SK-N-DZ (cell line): ENCODE data around the gene RAPGEF5.
"Not testable (repeated sequence)": the region's sequence is repeated elsewhere in the genome, so short reads cannot be mapped to it uniquely, and the experiment has no call there.

Experiments
- DNase-seq: peaks from one replicate; pipeline ENCODE4 v3.0.0-alpha.2; 2015; ENCODE audit warnings: low spot score
- small RNA-seq, 2 experiments: library from RNA; depleted of rRNA; stranded (forward); fragments of <200 nt; gene quantifications; one replicate each; pipeline ENCODE3, GENCODE V24; 2014

RAPGEF5 gene

DNA sequence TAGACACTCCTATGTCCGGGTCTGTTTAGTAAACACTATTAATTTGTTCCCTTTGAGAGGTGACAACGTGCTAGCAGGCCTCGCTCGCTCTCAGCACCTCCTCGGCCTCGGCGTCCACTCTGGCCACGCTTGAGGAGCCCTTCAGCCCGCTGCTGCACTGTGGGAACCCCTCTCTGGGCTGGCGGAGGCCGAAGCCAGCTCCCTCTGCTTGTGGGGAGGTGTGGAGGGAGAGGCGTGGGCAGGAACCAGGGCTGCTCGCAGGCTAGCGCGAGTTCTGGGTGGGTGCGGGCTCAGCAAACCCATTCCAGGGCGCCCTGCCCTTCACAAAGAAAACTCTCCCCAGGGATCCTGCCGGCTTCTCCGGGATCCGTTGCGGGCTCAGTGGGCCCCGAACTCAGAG, 266.8 kb downstream of the RAPGEF5 start:
- DNase-seq, result no peak

DNA sequence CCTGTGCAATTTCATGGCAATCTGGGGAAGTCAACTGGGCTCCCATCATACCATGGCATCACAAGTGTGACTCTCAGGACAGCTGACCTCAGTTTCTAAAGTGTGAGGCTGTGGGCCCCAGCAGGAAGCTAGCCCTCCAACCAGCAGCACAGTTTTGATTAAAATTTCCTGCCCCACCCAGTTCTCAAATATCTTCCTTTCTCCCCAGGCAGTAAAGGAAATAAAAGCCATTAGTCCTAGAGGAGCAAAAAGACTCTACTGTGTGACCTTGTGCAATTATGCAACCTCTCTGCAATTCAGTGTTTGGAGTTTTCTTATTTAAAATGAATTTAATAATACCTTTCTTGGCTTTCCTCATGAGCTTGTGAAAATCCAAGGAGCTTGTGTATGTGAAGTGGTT, 268.1 kb downstream of the RAPGEF5 start:
- no peak for DNase-seq

GRCh38 chr7:22087861-22088260, 269.1 kb downstream of the RAPGEF5 start:
- no peak for DNase-seq

- DNase-seq, result no peak
Observed at GRCh38 chr7:22083704-22084240, 273.2 kb downstream of the RAPGEF5 start.

- DNase-seq, result peak; percentile 84
Observed at GRCh38 chr7:22082886-22083703, 273.9 kb downstream of the RAPGEF5 start.

DNA sequence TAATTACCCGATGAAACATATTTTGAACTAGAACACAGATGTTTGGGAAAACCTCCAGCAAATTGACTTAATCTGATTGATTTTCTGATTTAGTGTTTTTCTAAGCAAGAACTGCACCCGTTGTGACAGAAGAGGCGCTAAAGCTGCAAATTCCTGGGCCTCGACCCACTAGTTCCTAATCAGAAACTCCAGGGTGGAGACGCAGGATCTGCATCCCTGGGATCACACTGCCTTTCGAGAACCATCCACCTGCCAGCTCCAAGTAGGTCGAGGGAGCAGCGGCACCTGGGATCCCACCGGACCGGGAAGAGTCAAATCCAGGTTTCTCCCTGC, 274.4 kb downstream of the RAPGEF5 start:
- no peak for DNase-seq

GRCh38 chr7:22080219-22080618, 276.7 kb downstream of the RAPGEF5 start:
- not testable (repeated sequence) for DNase-seq

- not testable (repeated sequence) for DNase-seq
Observed at GRCh38 chr7:22078872-22079271, 278.1 kb downstream of the RAPGEF5 start.

GRCh38 chr7:22075561-22075960, 281.4 kb downstream of the RAPGEF5 start:
- DNase-seq, result no peak

DNA sequence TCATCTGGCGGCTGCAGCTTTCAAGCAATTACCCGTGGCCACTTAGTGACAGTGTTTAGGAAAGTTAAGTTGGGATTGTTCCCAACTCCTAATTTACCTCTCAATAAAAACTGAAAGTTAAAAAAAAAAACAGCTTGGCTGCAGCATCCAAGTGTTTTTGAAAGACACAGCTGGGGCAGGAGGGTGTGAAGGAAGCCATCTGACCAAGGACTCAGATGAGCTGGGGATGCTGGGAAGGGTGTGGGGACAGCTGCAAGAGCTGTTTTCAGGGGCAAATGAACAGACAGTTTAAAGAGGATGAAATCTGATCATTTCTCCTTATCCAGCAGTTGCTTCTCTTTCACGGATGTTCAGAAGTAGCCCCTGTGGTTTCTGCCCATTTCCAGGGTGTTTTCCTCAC, 282.1 kb downstream of the RAPGEF5 start:
- no peak for DNase-seq

Small RNA genes within 50 kb of the gene (small RNA-seq; reads per million reads assigned to genes)
- gene RNA5SP227, result 0 to 0.67 reads per million in 2 experiments
